GM12864 (cell line): ENCODE results near the gene ATP1A2.
"Not testable (repeated sequence)": the region's sequence is repeated elsewhere in the genome, so short reads cannot be mapped to it uniquely, and the experiment has no call there.

Source experiments
- DNase-seq: peaks from one replicate; pipeline ENCODE4 v3.0.0-alpha.2; 2011; ENCODE audit warnings: low read depth
- H3K4me3 ChIP-seq: 2 replicates; pipeline ENCODE4 v1.5.1; 2011; ENCODE audit warnings: mild to moderate bottlenecking, low read depth, low read length, control low read depth
- CTCF ChIP-seq: IDR thresholded peaks from 2 replicates; pipeline ENCODE4 v1.5.1; 2011; ENCODE audit warnings: low read depth, mild to moderate bottlenecking, moderate library complexity, low read length, control low read depth, inconsistent platforms; ENCODE audit errors: missing control alignments

ATP1A2 gene

DNA sequence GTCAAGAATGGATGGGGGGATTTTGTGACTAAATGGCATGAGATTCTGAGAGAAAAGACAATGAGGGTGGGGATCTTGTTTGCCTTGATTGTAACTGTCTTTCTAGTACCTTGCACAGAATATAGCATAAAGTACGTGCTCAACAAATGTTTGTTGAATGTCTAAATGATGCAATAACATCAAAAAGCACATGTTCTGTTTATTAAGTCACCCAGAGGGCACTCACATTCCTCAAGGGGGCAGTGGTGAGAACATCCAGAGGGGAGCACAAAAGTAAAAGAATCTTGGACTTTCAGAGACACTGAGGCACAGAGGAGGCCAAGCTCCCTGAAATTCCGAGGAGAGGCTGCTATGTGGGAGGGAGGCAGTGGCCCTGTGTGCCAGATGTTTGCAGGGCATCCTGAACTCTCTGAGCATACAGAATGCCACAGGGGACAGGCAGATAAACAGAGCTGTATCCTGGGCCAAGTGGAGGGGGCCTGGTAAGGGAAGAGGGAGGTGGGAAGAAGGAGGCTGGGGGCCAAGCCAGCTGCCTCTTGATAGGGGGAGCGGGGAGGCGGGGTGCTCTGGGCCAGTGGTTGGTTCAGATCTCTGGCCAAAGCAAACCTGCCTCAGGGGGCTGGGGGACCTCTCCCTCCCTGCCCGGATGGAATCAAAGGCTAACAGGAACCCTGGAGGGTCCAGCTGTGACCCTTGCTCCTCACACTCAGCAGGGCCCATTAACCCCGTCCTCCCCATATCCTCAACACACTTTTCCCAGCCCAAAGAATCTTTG, 6.5 kb upstream of the ATP1A2 start:
- TF ChIP-seq CTCF = peak; percentile 67
- no peak for DNase-seq
- H3K4me3 ChIP-seq = no peak overlapping the region

GRCh38 chr1:160109686-160110085, 5.9 kb upstream of the ATP1A2 start:
- no peak for TF ChIP-seq CTCF
- no peak for DNase-seq
- H3K4me3 ChIP-seq = no peak overlapping the region

- DNase-seq, H3K4me3 ChIP-seq: not testable (repeated sequence)
Observed at GRCh38 chr1:160111462-160111861, 4.1 kb upstream of the ATP1A2 start.

DNA sequence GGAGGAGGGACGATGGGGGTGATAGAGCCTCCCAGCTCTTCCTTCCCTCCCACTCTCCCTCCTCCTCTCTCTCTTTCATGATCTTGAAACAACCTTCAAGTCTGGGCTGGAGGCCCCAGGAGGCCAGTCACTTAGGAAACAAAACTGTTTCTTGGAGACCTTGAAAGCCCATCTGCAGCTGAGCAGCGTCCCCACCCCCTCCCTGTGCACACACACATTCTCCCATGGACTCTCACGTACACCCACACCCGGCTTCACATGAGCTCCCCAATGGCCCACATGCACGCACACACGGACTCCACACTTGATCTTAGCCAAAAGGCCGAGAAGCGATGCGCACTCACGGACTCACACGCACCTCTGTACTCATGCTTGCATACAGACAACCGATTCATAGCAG, 3.2 kb upstream of the ATP1A2 start:
- no peak for DNase-seq
- no peak overlapping the region for H3K4me3 ChIP-seq
- no peak for TF ChIP-seq CTCF

DNA sequence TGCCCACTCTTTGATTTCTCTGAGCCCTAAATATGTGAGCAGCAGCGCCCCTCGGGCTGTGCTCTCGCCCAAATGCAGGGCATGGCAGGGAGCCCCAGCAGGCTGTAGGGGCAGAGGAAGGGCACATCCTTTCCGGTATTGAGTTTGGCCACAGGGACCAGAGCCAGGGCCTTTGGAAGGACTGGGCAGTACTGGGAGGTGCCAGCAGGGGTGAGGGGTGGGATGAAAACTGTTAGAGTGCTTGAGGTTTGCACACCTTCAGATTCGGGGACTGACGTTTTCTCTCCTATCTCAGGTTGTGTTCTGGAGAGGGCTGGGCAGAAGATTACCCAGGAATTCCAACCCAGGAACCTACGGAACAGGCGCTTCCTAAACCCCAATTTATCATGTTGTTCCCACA, 2.2 kb upstream of the ATP1A2 start:
- no peak for DNase-seq
- TF ChIP-seq CTCF = peak; percentile 3
- no peak overlapping the region for H3K4me3 ChIP-seq

DNA sequence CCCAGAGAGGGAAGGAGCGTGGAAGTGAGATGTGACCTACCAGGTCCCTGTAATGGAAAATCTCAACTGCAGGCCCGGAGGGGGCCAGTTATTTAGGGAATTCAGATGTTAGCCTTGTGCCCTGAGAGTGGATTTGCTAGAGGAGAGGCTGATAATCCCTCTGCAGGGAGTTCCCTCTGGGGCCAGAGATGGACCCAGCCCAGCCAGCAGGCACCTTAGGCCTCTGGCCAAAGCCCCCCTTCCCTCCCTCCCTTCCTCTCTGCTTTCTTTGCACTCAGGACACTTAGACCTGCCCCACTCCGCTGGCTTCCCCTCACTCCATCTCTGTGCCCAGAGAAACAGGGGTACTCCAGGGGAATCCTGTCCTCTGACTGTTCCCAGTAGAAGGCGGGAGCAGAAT, 1.5 kb upstream of the ATP1A2 start:
- H3K4me3 ChIP-seq = no peak overlapping the region
- no peak for DNase-seq
- TF ChIP-seq CTCF = no peak

- TF ChIP-seq CTCF = no peak
- H3K4me3 ChIP-seq = no peak overlapping the region
- no peak for DNase-seq
Observed at GRCh38 chr1:160116283-160117147, 956 bp downstream of the ATP1A2 start.
